ENCODE results near the gene DISC1. TPM values are rescaled to one million over a fixed set of nuclear protein-coding genes. Genes with fewer than 3 reads are reported as not detected.
"Not testable (repeated sequence)": the region's sequence is repeated elsewhere in the genome, so short reads cannot be mapped to it uniquely, and the experiment has no call there.

DISC1 gene
- polyA plus RNA-seq, 1 donor = 5.4 TPM

DNA sequence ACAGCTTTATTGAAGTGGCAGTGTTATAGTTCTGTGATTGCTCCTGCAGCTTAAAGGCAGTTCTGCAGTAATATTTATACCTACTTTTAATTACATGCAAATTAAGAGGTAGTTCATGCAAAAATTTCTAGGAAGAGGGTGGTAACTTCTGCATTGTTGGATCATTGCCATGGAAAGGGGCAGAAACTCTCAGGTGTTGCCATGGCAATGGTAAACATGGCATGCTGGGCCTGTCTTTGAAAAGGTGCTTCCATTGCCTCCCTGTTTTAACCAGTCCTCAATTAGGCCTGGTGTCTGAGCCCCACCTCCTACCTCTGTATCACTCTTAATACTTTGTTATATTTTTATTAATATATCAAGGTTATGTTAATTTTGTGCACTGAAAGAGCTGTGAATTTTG lies 104.7 kb downstream of the DISC1 start:
- DNase-seq = no peak

DNA sequence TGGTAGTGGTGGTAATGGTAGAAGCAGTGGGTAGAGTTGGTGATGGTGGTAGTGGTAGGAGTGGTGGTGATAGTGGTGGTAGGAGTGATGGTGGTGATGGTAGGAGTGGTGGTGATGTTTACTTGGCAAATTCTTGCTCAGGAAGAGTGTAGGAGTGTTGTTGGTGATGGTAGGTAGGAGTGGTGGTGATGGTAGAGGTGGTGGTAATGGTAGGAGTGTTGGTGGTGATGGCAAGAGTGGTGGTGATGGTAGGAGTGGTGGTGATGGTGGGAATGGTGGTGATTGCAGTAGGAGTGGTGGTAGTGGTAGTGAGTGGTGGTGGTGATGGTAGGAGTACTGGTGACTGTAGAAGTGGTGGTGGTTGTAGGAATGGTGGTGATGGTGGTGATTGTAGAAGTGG lies 106.5 kb downstream of the DISC1 start:
- no peak for DNase-seq

DNA sequence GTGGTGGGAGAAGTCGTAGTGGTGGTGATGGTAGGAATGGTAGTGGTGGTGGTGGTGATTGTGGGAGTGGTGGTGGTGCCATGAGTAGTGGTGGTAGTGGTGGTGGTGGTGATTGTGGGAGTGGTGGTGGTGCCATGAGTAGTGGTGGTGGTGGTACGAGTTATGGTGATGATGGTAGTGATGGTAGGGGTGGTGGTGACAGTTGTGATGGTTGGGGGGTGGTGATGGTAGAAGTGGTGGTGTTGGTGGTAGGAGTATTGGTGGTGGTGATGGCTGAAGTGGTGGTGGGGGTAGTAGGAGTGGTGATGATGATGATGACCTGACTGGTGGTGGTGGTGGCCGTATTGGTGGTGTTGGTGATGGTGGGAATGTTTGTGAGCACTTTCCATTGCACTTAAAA lies 107.1 kb downstream of the DISC1 start:
- DNase-seq = no peak

DNA sequence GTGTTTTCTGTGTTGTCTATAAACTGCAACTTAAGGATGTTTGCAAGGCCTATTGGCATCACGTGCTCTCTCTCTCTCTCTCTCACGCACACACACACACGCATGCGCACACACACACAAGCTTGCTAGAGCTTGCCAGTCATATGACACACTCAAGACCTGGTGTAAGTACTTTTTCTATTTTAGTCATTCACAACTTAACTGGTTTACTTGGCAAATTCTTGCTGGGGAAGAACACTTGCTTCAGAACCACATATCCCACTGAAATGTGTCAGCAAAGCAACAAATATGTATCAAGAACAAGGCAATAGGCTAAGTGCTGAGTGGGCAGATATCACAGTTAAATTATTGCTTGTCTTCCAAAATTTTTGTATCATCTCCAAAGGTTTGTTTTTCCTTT lies 107.8 kb downstream of the DISC1 start:
- no peak for DNase-seq

DNA sequence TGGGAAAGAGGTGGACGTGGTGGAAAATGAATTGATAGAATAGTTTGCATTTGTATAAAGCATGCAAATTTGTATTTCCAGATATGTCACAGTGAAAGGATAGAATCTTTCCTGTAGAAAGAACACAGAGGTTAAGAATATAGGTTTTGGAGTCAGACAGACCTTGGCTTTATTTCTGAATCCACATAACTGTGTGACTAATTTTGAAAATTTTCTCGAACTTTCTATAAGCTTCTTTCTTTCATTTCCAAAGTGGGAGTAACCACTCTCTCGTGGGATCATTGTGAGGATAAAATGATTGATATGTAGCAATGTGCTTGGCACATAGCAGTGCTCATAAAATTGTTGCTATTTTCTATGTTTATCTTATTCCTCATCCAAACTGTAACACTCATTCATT lies 108.8 kb downstream of the DISC1 start:
- no peak for DNase-seq

DNA sequence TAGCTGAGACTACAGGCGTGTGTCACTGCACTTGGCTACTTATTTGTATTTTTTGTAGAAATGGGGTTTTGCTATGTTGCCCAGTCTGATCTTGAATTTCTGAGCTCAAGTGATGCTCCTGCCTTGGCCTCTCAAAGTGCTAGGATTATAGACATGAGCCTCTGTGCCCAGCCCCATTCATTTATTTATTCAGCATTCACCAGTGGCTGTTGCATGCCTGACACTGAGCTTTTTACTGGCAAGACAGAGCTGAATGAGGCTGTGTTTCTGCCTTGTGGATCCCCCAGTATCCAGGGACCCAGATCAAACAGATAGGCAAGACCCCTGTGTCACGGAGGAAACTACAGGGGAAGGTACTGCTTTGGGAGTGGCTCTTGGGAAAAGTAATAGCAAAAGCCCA lies 109.4 kb downstream of the DISC1 start:
- DNase-seq = no peak

DNA sequence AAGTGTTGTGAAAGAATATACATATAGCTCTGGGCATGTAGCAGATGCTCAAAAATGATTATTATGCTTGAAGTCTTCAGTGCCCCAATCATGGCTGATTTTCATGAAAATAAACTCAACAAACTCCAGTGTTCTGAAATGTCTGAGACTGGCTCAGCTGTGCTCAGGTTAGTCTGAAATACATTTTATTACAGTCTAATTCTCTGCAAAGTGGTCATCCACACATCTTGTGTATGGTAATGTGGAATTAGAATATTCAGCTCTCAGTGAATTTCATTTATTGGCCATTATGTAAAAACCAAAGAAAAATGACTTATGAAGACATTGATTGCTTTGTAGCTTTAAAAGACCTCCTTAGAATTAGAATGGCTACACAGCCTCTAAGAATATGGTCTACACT lies 109.9 kb downstream of the DISC1 start:
- DNase-seq = no peak

DNA sequence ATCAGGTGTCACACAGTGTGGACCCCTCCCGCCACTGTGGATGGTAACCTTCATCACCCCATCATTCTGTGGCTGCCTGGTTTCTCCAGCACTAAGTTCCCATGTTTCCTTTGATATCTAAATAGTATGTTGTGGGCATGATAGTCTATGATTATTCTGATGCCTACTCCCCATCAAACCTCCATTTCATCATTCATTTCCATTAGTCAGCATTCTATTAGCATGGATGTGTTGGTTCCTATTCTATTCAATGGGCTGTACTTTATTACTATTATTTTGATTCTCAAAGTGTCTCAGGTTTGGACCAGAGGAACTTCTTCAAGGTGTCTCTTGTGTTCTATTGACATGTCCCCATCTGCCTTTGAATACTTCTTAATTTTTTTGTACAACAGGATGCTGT lies 112.0 kb downstream of the DISC1 start:
- DNase-seq = no peak

DNA sequence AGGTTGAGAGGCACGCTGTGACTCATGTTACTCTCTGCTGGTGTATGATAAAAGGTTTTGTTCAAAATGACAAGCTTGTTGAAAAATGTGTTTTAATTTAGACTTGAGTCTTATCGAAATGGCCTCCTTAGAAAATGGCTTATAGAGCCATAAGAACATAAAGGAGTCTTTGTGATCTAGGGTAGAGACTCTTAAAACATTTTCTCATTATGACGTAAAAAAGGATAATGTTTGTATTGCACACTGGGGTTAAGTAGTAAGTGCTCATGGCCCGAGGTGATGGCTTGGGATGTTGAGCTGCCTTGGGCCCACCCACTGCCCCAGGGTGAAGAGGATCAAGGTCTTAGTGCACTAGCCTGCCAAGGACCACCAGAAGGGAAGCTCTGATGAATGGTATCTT lies 117.4 kb downstream of the DISC1 start:
- DNase-seq = no peak

DNA sequence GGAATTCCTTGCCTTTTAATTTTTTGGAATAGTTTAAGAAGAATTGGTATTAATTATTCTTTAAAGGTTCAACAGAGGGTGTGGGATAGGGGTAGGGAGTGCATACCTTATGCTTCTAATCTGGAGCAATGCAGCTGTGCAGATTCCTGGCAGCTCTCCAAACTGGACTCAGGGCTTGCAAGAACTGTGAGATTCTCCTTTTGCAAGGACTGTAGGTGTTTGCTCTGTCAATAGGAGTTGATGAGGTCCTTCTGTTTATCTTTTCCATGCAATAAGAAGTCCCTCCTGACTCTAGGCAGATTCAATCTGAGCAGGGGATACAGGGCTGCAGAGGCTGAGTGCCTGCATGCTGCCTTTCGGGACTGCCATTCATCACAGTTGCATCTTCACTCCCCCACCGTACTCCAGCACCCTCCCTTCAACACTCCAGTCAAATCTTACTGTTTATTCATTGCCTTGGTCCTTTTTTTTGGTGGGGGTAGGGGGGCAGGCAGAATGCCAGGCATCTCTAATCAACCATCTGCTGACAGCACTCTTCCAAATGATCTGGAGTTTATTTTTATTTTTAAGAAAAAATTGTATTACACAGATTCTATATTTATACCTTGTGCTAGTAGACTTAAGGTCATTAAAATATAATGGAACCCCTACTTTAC lies 122.3 kb downstream of the DISC1 start:
- DNase-seq = no peak

DNA sequence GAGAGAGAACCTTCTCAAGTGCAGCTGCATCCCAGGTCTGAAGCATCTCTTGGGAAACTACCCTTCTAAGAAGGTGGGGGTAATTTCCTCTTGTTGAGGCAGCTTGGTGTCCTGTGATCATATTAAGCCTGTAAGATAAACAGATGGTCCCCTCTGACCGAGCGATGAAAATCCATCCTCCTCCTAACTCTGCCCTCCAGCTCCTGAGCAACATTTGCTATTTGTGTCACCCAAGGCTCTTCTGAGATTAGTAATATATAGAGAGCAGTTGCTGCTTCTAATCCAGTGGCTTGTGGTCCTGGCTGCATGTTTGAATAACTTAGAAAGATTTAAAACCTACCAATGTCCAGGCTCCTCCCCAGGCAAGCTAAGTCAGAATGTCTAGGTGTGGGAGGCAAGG lies 123.7 kb downstream of the DISC1 start:
- DNase-seq = no peak

DNA sequence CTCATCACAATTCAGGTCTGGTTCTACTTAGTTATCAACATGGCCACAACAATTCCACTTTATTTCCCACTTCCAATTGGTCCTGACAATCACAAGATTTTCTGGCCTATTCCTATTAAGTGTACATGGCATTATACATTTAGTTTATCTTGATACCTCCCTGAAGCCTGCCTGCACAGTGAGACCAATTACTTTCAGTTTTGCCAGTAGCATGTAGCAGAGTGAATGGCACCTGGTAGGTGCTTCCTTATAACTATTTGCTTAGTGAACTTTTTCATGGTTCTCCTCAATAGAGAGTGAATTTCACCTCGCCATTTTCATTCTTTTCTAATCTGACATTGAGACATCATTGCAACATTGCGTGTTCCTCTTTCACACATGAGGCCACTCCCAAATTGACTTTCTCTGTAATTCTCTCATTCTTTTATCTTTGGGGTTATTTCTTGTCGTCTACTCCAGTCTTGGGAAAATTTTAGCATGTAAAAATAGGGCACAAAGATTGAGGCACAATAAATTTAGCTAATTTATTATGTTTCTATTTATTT lies 124.3 kb downstream of the DISC1 start:
- no peak for DNase-seq

DNA sequence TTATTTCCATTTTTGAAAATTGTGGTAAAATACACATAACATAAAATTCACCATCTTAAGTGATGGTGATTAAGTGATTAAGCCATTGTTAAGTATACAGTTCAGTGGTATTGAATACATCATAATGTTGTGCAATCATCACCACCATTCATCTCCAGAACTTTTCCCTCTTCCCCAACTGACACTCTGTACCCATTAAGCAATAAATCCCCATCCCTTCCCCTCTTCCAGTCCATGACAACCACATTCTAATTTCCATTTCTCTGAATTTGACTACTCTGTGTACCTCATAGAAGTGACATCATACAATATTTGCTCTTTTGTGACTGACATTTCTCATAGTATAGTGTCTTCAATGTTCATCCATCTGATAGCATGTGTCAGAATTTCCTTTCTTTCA lies 124.8 kb downstream of the DISC1 start:
- DNase-seq = no peak

DNA sequence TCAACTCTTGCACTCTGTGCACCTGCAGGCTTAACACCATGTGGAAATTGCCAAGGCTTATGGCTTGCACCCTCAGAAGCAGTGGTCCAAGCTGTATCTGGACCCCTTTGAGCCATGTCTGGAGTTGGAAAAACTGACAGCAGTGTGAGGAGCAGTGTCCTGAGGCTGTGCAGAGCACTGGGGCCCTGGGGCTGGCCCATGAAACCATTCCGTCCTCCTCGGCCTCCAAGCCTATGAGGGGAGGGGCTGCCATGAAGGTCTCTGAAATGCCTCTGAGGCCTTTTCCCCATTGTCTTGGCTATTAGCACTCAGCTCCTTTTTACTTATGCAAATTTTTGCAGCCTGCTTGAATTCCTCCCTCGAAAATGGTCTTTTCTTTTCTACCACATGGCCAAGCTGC lies 126.7 kb downstream of the DISC1 start:
- DNase-seq = no peak

DNA sequence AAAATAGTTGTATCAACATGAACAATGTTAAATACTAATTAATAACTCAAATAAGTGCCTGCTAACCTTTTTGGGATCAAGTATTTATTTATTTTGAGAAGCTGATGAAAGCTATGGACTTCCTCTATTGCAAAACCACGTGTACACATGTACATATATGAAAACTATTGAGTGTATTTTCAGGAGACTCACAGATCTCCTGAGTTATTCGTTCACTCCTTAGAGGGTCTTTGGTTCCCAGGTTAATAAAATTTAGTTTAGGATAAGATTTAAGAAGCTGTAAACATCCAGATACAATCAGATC lies 130.5 kb downstream of the DISC1 start:
- DNase-seq = no peak

DNA sequence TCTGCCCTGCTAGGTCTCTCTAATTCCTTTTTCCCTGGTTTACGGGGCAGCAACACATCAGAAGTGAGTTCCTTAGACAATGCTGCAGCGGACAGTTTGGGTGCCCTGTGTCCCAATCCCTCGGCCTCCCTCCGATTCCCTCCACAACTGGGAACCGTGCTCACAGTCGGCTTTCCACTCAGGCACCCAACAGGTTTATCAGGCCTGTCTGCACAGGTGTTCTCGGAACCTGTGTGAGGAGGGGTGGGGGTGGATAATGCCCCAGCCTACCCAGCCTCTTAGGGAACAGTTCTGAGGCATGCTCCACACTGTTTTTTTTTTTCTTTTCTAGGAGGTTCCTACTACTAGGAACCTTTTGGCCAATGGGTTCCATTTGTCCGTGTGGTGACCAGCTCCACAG lies 131.2 kb downstream of the DISC1 start:
- no peak for DNase-seq

DNA sequence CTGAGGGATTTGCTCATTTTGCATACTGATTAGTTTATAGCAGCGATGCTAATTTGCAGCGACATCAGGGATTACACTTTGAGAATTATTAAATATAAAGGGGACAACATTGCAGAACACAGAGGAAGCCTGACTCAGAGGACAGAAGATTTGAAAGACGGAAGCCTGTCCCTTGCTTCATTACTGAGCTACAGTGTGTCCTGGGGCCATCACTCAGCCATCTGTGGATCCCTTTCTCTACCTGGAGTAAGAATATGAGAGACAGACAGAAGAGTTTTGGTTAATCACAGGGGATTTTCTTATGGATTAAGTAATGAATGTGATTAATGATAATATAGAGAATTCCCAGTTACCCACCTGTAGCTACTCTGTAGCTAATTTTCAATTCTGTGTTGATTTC lies 134.7 kb downstream of the DISC1 start:
- DNase-seq = no peak

DNA sequence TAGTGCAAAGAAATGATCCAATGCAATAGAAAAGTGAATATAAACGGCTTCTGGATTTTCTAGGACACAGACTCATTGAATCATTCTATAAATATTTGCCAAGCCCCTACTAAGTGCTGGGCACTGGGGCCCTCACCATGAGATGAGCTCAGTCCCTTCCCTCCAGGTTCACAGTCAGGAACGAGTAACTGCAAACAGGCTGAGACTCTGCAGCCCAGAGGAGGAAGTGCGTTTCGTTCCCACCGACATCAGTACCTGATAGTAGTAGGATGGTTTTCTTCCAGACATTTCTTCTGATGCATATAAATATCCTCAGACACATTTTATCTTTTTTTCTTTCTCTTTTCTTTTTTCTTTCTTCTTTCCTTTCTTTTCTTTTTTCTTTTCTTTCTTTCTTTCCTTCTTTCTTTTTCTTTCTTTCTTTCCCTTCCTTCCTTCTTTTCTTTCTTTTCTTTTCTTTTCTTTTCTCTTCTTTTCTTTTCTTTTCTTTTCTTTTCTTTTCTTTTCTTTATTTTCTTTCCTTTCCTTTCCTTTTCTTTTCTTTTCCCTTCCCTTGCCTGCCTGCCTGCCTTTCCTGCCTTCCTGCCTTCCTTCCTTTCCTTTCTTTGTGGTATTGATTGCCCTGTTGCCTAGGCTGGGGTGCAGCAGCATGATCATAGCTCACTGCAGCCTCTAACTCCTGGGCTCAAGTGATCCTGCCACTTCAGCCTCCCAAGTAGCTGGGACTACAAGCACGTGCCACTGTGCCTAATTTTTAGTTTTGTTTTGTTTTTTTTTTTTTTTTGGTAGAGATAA lies 135.4 kb downstream of the DISC1 start:
- DNase-seq = no peak

DNA sequence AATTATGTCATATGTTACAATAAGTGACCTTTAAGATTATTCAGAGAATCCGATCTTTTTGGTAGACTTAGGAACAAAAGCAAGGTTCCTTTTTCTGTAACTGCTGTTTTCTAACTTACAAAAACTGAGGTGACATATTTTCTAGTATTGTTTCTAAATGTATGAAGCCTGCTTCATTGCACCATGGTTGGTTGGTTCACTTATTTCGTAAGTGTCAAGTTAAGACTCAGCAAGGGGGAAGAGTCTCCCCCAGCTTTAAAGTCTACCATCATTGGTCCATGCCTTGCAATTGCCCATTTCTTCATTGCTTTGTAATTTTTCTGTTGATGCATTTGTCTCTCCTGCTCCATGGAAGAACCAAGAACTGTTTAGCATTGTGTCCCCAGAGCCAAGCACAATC lies 136.9 kb downstream of the DISC1 start:
- DNase-seq = no peak

DNA sequence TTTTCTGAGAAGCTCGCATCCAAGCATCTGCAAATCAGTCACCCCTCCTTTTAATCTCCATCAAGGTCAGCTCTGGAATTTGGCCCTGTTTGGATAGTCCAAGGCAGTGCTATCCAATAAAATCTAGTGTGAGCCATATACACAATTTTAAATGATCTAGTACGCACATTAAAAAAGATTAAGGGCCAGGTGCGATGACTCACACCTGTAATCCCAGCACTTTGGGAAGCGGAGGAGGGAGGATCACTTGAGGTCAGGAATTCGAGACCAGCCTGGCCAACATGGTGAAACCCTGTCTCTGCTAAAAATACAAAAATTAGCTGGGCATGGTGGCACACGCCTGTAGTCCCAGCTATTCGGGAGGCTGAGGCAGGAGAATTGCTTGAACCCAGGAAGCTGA lies 139.2 kb downstream of the DISC1 start:
- not testable (repeated sequence) for DNase-seq

DNA sequence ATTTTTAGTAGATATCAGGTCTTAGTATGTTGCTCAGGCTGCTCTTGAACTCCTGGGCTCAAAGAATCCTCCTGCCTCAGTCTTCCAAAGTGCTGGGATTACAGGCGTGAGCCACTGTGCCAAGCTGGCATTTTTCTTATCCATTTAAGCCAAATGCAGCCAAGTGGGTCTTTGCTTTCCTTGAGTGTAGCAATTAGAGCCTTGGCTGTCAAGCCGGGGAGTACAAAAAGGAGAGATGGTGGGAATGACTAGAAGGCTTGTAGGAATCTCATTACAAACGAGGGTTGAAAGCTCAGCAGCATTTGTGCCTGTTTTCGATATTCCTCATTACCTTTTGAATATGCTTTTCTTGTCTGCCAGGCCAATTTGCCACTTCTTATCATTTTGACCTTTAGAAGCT lies 140.9 kb downstream of the DISC1 start:
- no peak for DNase-seq

DNA sequence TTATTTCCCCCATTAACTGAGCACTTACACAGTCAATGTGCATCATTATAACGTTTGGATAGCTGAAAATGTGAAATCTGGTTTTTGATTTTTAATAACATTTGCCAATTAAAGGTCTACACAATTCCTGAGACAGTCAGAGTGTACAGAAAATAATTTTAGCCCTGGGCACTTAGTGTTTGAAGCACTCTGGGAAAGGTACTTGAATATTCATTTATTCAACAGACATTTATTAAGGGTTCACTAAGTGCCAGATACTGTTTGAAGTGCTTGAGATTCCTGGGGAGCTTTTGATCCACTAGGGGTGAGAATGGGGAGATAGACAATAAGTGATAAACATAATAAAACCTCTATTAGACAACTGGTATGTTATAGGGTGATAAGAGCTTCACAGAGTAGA lies 141.8 kb downstream of the DISC1 start:
- no peak for DNase-seq

DNA sequence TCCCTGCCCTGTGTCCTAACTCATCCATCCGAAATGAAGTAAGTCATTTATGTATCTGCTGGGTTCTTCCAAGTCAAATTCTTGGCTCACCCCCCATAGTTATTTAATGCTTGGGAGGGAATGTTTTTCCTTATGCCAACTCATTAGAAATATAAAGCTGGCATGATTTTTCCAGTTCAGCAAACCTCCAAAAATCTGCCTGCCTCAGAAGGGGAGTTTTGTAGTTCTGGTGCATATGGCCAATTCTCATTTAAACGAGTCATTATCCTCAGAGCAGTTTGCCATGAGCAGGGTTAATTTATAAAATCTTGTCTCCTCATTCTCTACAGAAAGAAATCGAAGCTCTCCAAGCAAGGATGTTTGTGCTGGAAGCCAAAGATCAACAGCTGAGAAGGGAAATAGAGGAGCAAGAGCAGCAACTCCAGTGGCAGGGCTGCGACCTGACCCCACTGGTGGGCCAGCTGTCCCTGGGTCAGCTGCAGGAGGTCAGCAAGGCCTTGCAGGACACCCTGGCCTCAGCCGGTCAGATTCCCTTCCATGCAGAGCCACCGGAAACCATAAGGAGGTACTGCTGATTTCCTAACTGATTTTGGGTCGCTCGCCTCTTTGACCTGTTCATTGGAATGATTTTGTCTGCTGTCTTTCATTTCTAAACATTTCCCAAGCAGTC lies 144.1 kb downstream of the DISC1 start:
- no peak for DNase-seq
